GM21390 (cell line): ENCODE data around the gene RBM41.
A peak's percentile ranks its signal among the peaks of the same experiment; 100 is the strongest.
"Not testable (repeated sequence)": the region's sequence is repeated elsewhere in the genome, so short reads cannot be mapped to it uniquely, and the experiment has no call there.

ENCODE experiments used
- ATAC-seq: cut with Tn5 transposase; IDR thresholded peaks from one replicate; pipeline ENCODE4 v1.9.1; 2021; ENCODE audit not compliant: unreplicated experiment

The RBM41 gene

DNA sequence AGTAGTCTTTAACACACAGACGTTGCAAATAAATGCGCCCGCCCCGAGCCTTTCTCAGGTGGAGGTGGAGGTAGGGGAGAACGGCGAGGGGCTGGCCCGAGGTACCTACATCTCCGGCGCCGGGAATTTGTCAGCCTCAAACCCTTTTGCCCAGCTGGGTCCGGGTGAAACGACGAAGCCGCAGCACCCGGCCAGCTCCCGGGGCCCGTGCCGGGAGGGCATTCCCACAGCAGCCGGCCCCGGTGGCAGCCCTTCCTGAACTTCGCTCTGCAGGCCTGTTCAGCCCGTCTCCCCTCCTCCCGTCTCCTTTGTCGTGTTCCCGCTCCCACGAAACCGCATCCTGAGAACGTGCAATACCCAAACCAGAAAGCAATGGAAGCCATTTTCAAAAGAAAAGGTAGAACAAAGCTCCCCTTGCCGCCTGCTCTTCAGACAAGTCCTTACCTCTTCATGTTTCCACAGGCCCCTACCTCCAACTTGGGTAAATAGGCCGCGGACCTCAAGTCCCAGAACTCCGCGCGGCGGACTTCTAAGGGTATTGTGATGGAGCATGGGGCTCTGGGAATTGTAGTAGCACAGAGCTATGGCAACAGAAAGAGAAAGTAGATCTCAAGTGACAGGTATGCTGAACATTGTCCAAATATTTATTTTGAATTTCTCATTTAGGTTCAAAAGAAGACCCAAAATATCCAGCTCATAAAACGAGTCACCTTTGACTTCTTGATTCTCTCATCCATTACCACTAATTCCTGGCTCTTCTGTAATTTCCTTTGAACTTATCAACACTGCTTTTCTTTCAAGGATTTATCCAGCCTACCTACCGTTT lies at the start of gene RBM41:
TSS of gene RBM41 (minus strand) at position 501 of the 826 bp plus-strand sequence. CDS start at position 452, 49 bp downstream.
- ATAC-seq: peak; percentile 99

DNA sequence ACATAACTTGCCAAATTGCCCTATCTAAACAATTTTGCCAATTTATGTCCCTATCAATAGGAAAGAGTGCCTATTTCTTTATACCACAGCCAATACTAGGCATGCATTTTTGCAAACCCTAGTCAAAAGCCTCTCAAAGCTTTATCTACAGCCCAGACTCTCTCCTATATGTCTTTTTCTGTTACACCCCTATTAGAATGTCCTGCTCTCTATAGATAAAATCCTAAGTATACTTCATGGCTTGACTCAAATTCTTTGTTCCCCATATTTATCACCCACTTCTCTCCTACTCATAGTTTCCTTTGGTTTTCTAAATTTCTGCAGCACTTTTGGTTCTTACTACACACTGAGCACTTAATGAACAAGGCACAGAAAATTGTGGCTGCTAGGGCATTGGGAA lies 49.6 kb upstream of the RBM41 start:
- ATAC-seq: no peak

DNA sequence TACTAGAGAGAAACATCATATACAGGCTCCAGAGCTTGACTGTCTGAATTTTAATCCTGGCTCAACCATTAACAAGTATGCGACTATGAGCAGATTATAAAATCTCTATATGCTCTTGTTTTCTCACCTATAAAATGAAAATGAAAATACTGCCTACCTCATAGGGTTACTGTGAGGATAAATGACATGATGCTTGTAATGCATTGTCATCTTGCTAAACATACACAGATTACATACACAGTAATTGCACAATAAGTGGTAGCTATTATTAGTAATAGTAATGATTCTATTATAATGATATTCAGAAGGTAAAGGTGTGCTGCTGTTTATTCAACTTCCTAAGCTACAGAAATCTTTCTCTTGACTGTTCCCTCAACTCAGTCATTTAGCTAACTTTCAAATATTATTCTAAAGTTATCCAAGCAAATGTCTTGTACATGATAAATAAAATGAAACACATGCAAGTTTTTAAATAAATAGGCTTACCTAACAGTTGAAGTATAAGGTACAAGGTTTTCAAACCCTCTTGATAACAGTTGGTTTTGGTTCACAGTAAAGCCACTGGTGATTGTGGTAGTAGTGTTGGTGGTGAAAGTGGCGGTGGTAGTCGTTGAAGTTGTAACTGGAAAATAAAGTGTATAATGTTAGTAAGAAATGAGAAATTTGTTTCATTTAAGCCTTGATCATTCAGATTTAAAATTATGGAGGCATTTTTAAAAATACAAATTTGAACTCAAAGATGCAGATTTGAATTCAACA lies 48.7 kb upstream of the RBM41 start:
- no peak for ATAC-seq

DNA sequence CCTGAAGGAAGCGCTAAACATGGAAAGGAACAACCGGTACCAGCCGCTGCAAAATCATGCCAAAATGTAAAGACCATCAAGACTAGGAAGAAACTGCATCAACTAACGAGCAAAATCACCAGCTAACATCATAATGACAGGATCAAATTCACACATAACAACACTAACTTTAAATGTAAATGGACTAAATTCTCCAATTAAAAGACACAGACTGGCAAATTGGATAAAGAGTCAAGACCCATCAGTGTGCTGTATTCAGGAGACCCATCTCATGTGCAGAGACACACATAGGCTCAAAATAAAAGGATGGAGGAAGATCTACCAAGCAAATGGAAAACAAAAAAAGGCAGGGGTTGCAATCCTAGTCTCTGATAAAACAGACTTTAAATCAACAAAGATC lies 39.0 kb upstream of the RBM41 start:
- ATAC-seq: not testable (repeated sequence)

DNA sequence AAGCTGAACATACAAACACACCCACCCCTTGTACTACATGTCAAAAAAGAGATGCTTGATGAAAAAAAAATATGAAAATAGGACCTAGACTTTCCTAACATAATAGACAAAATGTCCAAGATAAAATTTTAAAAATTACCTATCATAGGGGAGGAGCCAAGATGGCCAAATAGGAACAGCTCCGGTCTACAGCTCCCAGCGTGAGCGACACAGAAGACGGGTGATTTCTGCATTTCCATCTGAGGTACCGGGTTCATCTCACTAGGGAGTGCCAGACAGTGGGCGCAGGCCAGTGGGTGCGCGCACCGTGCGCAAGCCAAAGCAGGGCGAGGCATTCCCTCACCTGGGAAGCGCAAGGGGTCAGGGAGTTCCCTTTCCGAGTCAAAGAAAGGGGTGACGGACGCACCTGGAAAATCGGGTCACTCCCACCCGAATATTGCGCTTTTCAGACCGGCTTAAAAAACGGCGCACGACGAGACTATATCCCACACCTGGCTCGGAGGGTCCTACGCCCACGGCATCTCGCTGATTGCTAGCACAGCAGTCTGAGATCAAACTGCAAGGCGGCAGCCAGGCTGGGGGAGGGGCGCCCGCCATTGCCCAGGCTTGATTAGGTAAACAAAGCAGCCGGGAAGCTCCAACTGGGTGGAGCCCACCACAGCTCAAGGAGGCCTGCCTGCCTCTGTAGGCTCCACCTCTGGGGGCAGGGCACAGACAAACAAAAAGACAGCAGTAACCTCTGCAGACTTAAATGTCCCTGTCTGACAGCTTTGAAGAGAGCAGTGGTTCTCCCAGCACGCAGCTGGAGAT lies 37.2 kb upstream of the RBM41 start:
- not testable (repeated sequence) for ATAC-seq

DNA sequence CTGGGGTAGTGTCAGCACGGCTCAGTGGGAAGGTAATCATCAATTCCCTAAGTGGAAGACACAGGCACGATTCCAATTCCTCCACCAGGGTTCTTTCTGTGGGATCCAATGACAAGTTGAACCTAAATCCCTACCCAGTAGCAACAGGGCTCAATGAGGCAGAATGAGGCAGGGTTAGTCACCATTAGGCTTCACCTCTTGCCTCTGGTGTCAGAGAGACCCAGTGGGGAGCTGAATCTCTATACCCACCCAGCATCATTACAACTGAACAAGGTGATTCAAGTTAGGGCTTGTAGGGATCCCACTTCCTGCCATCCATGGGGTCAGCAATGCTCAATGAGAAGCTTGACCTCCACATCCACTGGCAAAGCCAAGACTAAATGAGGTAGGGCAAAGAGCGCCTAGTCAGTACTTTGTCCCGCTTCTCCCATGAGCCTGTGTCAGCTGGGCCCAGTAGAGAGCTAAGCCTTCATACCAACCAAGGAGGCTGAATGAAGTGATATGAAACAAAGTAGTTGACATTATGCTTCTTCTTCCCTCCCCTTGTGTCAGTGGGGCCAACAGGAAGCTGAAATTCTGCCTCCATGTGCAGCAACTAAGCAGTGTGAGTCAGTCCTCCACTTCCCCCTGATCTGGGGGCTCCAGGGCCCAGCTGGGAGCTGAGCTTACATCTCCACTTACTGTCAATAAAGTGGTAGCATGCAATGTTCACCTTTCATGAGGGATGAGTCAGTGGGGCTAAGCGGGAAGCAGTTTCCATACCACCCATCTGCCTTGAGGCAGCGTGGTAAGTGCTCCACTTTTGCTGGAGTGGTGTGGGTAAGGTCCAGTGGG lies 36.4 kb upstream of the RBM41 start:
- ATAC-seq: no peak

DNA sequence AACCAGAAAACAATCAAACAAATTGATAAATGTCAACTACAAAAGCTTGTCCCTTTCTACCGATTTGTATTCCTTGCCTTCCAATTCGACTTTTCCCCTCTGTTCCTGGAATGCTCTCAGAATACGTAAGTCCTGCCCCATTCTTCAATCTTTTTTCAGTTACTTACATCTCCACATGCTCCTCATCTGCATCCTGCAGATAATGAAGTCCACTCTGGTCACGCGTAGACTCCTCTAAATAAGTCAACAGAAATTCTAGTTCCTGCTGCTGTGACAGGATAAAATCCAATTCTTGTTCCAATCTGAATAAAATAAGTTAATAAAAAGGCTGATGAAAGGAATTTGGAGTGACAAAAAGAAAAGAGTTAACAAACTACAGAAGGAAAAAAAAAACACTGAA lies 34.4 kb upstream of the RBM41 start:
- ATAC-seq: no peak

DNA sequence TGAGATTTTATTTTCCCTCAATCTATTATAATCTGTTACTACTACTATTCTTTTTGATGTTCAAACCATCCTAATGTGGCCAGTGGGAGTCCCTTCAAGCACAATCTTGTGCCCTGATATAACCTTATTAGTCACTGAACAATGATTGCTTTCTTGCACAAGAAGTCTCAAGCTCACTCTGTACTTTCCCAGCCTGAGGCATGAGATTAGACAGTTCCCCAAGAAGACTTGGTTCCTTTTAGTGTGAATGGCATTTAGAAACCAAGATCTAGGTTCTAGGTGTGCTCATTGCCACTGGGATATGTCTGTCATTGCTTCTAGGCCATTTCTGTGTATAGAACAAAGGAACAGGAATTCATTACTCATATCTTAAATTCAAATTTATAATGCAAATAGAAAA lies 28.0 kb upstream of the RBM41 start:
- no peak for ATAC-seq

DNA sequence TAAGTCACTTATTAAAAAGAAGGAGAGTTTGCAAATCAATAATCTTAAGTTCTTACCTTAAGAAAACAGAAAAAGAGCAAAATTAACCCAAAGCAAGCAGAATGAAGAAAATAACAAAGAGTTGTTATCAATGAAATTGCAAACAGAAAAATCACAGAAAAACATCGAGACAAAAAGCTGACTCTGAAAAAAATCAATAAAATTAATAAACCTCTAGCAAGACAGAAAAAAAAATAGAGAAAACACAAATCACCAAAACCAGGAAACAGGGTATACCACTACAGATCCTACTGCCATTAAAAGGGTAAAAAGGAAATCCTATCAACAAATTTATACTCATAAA lies 17.3 kb upstream of the RBM41 start:
- no peak for ATAC-seq

DNA sequence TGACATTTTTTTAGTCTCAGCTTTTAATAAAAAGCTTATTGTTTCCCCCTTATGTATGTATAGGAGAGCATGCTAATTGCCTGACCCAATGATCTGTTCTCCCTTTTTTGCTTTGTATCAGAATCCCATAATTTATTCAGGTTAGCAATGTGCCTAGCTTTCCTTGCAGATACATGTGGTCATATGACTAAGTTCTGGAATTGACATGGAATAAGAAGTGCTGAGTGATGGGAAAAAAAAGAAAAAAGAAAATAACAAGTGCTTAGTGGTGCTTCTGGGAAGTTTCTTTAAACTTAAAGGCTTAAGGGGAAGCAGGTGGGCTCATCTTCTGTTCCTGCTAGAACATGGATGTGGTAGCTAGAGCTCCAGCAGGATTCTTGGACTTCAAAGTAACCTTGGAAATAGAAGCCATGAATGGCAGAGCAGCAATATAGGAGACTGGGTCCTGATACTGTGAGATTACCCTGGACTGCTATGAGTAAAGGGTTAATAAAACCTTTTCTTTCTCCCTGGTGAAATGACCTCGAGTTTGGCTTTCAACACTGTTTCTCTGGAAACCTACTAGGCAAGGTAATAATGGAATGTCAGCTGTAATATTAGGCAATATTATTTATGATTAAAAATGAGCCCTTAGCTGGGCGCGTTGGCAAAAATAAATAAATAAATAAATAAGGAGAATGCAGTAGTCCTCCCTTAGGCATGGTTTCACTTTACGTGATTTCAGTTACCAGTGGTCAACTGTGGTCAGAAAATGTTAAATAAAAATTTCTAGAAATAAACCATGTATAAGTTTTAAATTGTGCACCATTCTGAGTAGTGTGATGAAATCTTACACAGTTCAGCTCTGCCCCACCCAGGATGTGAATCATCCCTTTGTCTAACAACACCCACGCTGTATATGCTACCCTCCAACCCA lies 16.7 kb upstream of the RBM41 start:
- no peak for ATAC-seq

DNA sequence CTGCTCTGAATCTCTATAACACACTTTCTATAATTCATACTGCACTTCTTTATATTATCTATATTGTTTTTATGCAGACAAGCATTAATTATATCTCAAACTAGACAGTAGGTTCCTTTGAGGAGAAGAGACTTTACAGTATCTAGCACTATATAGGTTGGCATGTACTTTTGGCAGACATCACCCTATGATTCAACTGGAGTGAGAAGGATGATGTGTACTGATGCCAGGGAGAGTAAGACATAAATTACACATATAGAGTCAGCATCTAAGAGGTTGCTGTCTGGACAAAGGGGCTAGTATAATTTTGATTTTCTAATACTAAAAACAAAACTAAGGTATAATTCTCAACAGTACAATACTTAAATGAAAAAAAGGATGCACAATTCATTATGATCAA lies 5.1 kb upstream of the RBM41 start:
- no peak for ATAC-seq

DNA sequence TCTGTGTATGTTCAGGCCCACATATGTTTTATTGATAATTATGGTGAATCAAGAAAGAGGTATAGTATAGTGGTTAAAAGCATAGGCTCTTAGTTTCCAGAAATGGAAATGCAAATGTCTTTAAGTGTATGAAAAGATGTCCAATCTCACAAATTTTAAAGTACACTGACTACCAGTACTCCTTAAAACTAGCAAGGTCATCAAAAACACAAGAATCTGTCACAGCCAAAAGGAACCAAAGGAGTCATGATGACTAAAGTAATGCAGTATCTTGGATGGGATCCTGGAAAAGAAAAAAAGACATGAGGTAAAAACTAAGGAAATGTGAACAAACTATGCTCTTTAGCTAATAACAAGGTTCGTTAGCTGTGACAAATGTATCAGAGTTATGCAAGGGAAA lies 661 bp upstream of the RBM41 start:
- ATAC-seq: no peak

DNA sequence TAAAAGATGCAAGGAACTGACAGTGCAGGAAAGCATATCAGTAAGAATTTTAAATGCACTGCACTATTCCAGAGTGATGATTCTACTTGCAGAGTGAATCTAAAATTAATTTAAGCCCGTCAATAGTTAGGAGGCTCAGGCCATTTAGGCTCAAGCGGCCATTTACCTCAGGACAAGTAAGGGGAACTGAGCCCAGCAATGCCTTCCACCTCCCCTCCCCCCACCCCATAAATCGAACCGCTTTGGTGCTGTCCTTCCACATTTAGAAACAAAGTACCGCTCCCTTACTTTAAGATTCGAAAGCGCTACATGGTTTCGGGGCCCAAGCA lies 665 bp downstream of the RBM41 start:
- ATAC-seq: no peak

DNA sequence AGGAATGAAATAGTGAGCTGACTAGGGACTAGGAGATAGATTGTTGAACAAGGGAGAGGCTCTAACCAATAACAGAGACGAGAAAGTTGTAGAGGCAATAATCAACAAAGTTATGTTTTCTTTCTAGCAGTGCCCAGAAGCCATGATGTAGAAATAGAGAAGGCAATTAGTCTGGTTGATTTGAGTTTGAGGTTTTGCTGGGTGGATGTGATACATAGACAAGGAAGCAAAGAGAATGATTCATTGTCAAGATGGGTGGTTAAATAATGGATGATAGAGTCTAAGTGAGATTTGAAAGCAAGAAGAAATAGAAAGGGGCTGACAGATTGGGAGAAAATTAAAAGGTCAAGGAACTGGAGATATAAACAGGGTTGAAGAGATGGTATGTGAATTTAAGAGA lies 11.2 kb downstream of the RBM41 start:
- ATAC-seq: no peak

DNA sequence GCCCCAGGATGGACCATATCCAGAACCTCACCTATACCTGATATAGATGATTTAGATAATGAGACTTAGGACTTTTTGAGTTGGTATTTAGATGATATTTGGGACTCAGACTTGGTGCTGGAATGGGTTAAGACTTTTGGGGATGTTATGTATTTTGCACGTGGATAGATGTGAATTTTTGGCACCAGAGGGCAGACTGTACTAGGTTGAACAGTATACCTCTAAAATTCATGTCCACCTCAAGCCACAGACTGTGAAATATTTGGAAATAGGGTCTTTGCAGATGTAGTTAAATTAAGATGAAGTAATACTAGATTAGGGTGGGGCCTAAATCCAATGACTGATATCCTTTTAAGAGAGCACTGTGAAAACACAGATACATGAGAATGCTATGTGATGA lies 15.6 kb downstream of the RBM41 start:
- no peak for ATAC-seq

DNA sequence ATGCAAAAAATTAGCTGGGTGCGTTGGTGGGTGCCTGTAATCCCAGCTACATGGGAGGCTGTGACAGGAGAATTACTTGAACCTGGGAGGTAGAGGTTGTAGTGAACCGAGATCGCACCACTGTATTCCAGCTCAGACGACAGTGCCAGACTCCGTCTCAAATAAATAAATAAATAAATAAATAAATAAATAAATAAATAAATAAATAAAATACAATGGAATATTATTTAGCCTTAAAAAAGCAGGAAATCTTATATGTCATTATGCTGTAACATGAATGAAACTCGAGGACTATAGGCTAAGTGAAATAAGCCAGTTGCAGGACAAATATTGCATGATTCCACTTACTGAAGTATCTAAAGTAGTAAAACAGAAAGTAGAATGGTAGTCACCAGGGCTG lies 42.5 kb downstream of the RBM41 start:
- no peak for ATAC-seq

DNA sequence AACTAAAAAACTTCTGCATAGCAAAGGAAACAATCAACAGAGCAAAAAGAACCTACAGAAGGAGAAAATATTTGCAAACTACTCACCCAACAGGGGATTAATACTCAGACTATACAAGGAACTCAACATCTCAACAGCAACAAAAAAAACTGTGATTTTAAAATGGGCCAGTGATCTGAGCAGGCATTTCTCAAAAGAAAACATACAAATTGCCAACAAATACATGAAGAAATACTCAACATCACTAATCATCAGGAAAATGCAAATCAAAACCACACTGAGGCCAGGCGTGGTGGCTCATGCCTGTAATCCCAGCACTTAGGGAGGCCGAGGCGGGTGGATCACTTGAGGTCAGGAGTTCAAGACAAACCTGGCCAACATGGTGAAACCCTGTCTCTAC lies 60.9 kb downstream of the RBM41 start:
- ATAC-seq: not testable (repeated sequence)

DNA sequence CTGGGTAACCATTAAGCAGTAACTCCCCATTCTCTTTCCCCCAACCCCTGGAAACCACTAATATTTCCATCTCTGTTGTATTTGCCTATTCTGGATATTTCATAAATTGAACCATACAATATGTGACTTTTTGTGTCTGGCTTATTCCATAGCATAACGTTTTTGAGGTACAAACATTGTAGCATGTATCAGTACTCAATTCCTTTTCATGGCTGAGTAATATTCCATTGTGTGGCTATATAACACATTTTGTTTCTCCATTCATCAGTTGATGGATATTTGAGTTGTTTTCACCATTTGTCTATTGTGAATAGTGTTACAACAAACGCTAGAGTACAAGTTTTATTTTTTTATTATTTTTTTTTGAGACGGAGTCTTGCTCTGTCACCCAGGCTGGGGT lies 63.6 kb downstream of the RBM41 start:
- ATAC-seq: no peak

DNA sequence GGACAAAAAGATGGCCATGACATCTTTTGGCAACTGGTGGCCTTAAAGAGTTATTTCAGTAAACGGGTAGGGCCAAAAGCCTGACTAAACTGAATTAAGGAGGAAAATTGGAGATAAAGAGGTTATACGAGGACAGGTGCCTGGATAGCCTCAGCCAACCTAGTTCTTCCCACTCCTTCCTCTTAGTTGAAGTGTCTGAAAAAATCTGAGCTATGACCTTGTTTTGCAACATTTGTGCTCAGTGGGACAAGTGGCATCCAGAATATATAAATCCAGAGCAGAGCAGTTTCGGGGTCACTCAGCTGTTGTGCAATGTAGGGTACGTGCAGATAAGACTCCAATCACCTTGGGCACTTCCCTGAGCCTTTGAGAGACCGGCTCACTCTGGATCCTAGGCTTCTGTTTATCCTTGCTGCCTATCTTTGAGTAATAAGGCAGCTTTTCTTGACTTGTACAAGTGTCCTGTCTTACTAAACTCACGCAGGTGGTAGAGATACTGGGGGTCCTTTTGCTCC lies 68.4 kb downstream of the RBM41 start:
- no peak for ATAC-seq

DNA sequence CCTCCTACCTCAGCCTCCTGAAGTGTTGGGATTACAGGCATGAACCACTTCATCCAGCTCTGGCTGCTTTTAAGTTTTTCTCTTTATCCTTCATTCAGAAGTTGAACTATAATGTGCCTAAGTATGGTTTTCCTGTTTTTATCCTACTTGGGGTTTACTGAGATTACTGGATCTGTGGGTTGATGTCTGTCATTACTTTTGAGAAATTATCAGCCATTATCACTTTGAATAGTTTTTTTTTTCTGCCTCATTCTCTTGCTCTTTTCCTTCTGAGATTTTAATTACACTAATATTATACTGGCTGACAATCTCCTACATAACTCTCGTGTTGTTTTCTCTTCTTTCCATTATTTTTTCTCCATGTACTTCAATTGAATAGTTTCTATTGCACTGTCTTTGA lies 71.0 kb downstream of the RBM41 start:
- ATAC-seq: no peak
